Fibroblast of the aortic adventitia (primary cell): ENCODE measurements around the gene LAMA2. TPM values are rescaled to one million over a fixed set of nuclear protein-coding genes. Genes with fewer than 3 reads are reported as not detected.
A peak's percentile ranks its signal among the peaks of the same experiment; 100 is the strongest.

Experiments used
- DNase-seq: peaks from one replicate; pipeline ENCODE4 v3.0.0-alpha.2; 2010; ENCODE audit warnings: low read depth
- H3K4me3 ChIP-seq: 2 replicates; pipeline ENCODE4 v1.5.1; 2011; ENCODE audit warnings: low read depth, mild to moderate bottlenecking, control low read depth, low read length, moderate library complexity
- total RNA-seq: library from RNA; depleted of rRNA; stranded (reverse); fragments of >200 nt; gene quantifications from 2 replicates; pipeline ENCODE4 v1.2.3, GENCODE V29; 2012; ENCODE audit warnings: low replicate concordance
- TF ChIP-seq, protein P1 (sequence below): IDR thresholded peaks from 2 replicates; pipeline ENCODE4 v1.5.1; 2011; ENCODE audit warnings: mild to moderate bottlenecking, low read length, control low read depth, inconsistent platforms; ENCODE audit not compliant: insufficient read depth

The LAMA2 gene
- total RNA-seq, 1 donor = 99.1 TPM

DNA sequence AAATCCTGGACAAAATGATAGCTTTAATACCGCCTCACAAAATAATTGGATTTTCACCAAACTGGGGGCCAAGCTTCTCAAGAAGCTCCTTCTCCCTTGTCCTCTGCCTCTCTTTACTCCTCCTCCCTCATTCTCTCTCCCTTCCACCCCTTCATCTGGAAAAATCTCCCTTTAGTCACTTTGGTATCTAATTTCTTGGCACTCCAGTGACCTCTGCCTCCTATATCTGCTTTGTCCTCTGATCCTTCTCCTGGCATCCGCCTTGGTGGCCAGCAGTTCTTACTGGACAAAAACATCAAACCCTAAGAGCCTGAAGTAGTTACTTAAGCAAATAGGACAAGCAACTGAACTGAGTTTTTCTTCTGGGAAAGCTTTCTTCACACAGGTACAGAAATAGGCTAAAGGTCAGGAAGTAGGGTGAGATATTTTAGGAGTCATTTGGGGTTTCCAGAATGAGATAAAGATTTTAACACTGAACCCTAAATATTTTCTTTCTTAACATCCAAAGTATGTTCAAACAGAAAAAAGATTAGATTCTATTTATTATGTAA, 606.4 kb downstream of the LAMA2 start:
- TF ChIP-seq, protein P1, sequence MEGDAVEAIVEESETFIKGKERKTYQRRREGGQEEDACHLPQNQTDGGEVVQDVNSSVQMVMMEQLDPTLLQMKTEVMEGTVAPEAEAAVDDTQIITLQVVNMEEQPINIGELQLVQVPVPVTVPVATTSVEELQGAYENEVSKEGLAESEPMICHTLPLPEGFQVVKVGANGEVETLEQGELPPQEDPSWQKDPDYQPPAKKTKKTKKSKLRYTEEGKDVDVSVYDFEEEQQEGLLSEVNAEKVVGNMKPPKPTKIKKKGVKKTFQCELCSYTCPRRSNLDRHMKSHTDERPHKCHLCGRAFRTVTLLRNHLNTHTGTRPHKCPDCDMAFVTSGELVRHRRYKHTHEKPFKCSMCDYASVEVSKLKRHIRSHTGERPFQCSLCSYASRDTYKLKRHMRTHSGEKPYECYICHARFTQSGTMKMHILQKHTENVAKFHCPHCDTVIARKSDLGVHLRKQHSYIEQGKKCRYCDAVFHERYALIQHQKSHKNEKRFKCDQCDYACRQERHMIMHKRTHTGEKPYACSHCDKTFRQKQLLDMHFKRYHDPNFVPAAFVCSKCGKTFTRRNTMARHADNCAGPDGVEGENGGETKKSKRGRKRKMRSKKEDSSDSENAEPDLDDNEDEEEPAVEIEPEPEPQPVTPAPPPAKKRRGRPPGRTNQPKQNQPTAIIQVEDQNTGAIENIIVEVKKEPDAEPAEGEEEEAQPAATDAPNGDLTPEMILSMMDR = no peak
- no peak overlapping the region for H3K4me3 ChIP-seq
- DNase-seq = no peak

DNA sequence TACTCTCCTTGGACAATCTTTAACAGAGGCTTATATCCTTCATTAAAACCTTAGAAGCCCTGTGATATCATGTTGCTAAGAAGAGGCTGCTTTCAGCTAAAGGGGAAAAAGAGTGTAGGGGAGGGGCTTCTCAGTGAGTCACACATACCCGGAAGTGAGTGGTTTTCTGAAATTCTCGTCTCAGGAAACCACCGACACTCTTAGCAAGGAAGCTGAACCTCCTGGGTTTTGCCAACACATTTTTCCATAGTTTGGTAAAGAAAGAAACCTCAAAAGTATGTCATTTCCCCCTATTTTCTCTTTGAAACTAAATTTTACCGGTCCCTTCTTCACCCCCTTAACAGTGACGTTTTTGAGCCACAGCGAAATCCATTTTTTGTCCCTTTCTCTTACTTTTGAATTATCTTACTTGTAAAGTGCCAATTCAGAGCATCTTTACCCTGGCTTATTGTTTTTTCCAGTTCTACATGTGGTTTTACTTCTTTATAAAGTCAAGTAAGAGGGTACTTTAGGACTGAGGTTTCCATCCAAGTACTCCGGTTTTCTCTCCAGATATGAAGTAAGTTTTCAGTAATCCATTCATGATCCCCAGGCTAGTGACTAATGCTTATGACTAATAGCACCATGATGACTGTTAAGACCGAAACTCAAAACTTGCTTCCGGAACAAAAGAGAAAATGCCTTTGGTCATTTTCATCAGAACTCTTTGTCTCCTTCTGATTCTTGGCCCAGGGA, 607.8 kb downstream of the LAMA2 start:
- peak overlapping the region; percentile 52 for H3K4me3 ChIP-seq
- peak; percentile 97 for DNase-seq
- TF ChIP-seq, protein P1 = no peak

DNA sequence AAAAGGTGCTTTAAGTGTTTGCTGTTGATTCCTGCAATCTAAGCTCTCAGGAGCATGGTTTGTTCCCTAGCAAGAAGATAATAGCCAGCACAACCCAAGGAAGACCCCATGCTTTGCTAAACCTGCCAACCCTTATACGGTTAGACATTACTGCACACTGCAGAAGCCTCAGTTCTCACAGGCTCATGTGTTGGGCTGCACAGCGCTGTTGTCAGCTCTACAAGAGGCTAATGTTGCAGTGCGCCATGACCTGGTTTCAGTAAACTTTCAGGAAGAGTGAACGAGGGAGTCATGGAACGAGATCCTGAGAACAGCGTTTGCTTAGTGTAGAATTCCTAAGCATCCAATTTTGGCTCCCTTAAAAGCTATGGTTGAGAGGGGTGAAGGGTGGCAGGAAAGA, 608.5 kb downstream of the LAMA2 start:
- peak overlapping the region; percentile 34 for H3K4me3 ChIP-seq

DNA sequence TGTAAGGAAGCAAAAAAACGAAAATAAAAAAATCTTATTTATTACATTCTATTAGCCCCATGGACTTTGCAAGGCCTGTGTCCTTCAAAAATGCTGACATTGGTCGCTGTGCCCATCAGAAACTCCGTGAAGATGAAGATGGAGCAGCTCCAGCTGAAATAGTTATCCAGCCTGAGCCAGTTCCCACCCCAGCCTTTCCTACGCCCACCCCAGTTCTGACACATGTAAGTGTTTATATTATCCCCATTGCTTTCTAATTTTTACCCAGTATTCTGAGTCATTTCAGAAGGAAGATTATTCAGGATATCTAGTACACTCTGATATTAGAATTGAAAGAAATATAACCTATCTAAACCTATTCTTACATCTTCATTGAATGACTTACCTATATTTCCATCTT, 609.3 kb downstream of the LAMA2 start:
- TF ChIP-seq, protein P1 = no peak

More for the DNA sequence above, 608.5 kb downstream of the LAMA2 start:
- TF ChIP-seq, protein P1 = no peak
- DNase-seq = no peak

DNA sequence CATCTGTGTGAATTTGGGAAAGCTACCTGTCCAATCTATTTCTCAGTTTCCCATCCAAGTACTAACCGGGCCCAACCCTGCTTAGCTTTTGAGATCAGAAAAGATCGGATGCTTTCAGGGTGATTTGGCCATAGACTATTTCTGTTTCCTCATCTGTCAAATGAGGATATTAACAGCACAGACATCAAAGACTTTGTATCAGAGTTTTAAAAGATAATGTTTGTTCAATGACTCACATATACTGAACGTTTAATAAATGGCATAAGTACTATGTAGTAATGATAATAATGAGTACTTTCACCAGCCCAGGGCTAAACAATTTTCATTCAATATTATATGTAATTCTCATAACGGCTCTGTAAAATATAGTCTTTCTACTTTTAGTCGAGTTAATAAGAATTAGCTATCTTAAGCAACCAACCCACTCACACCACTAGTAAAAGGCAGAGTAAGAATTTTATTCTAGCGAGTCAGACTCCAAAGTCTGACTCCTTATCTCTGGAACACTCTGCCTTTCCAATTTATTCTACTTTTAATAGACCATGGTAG, 610.5 kb downstream of the LAMA2 start:
- TF ChIP-seq, protein P1 = no peak
- peak; percentile 68 for DNase-seq
- no peak overlapping the region for H3K4me3 ChIP-seq

More for the DNA sequence above, 609.3 kb downstream of the LAMA2 start:
- no peak for DNase-seq
- H3K4me3 ChIP-seq = no peak overlapping the region

DNA sequence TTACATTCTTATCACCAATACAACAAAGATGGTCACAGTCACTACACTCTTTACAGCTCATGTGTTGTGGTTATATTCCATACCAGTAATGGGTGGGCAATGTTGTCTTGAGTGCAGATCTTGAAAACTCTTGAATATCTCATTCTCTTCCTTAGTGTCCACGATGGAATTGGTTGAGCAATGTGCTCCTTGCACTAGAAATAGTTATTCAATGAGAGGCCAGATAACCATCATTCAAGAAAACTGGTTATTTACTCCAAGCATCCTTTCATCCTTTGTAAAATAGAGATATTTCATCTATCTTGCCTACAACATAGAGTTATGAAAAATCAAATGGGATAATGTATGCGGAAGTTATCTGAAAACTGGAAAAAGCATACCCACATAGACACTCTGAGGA, 611.2 kb downstream of the LAMA2 start:
- TF ChIP-seq, protein P1 = no peak
- no peak overlapping the region for H3K4me3 ChIP-seq
- no peak for DNase-seq
